ENCODE measurements around the gene CREB5. TPM values are rescaled to one million over a fixed set of nuclear protein-coding genes. Genes with fewer than 3 reads are reported as not detected.

CREB5 gene
- total RNA-seq, 2 donors from 2014 or later, result 0.53 to 2.6 TPM

- H3K36me3 Mint-ChIP-seq (ENCODE audit: low read depth), result no peaks in the 10 kb centered on the region
- Histone ChIP-seq H3K27ac (ENCODE audit: low read depth, low read length) (no peak overlapping the region), H3K9ac (ENCODE audit: extremely low read depth, low read length, poor library complexity, severe bottlenecking) (no peak overlapping the region), H3K27me3 (ENCODE audit: control insufficient read depth, insufficient read depth, low read length, poor library complexity, severe bottlenecking) (peaks cover 5% of the 10 kb centered on the region), H3K36me3 (ENCODE audit: control insufficient read depth, insufficient read depth, low read length) (no peaks in the 10 kb centered on the region), H3K4me3 (ENCODE audit: low read length) (no peak overlapping the region), H3K9me3 (ENCODE audit: control insufficient read depth, low read length) (no peaks in the 10 kb centered on the region), H3K4me1 (ENCODE audit: control insufficient read depth, insufficient read depth, low read length) (no peaks in the 10 kb centered on the region)
- H3K4me3 Mint-ChIP-seq, result no peak overlapping the region
- H3K4me1 Mint-ChIP-seq, result peaks cover 9% of the 10 kb centered on the region
- H3K27ac Mint-ChIP-seq, result no peak overlapping the region
- H3K27me3 Mint-ChIP-seq (ENCODE audit: insufficient read depth), result peaks cover 3% of the 10 kb centered on the region
- WGBS, 2 experiments (ENCODE audit: insufficient coverage in 1 of 2, insufficient read length in 1 of 2), result 87% methylated on average over 5 to 6 of the region's 6 CpGs
- H3K9me3 Mint-ChIP-seq, result no peaks in the 10 kb centered on the region
- TF ChIP-seq CTCF (conservative IDR thresholded peaks at IDR 0.05), result no peak
- DNase-seq, result no peak
These were observed 209.1 kb downstream of the CREB5 start for GRCh38 chr7:28621369-28621841.

GRCh38 chr7:28623105-28623730 lies 210.9 kb downstream of the CREB5 start:
- Histone ChIP-seq H3K4me3 (ENCODE audit: low read length) (no peak overlapping the region), H3K27ac (ENCODE audit: low read depth, low read length) (no peak overlapping the region), H3K4me1 (ENCODE audit: control insufficient read depth, insufficient read depth, low read length) (no peaks in the 10 kb centered on the region), H3K9ac (ENCODE audit: extremely low read depth, low read length, poor library complexity, severe bottlenecking) (no peak overlapping the region), H3K9me3 (ENCODE audit: control insufficient read depth, low read length) (no peaks in the 10 kb centered on the region), H3K27me3 (ENCODE audit: control insufficient read depth, insufficient read depth, low read length, poor library complexity, severe bottlenecking) (peaks cover 5% of the 10 kb centered on the region), H3K36me3 (ENCODE audit: control insufficient read depth, insufficient read depth, low read length) (no peaks in the 10 kb centered on the region)
- H3K9me3 Mint-ChIP-seq, result no peaks in the 10 kb centered on the region
- no peak for TF ChIP-seq CTCF (conservative IDR thresholded peaks at IDR 0.05)
- no peaks in the 10 kb centered on the region for H3K36me3 Mint-ChIP-seq (ENCODE audit: low read depth)
- WGBS, 2 experiments (ENCODE audit: insufficient coverage in 1 of 2, insufficient read length in 1 of 2), result 93 to 95% methylated on average over 4 to 5 of the region's 5 CpGs
- H3K4me3 Mint-ChIP-seq, result no peak overlapping the region
- H3K27ac Mint-ChIP-seq, result no peak overlapping the region
- no peak for DNase-seq
- peaks cover 3% of the 10 kb centered on the region for H3K27me3 Mint-ChIP-seq (ENCODE audit: insufficient read depth)
- H3K4me1 Mint-ChIP-seq, result peaks cover 12% of the 10 kb centered on the region

- H3K36me3 Mint-ChIP-seq (ENCODE audit: low read depth), result no peaks in the 10 kb centered on the region
- peaks cover 5% of the 10 kb centered on the region for H3K27me3 ChIP-seq (ENCODE audit: control insufficient read depth, insufficient read depth, low read length, poor library complexity, severe bottlenecking)
- TF ChIP-seq CTCF (conservative IDR thresholded peaks at IDR 0.05), result peak; percentile 64
- H3K27ac ChIP-seq (ENCODE audit: low read depth, low read length), result no peak overlapping the region
- H3K9ac ChIP-seq (ENCODE audit: extremely low read depth, low read length, poor library complexity, severe bottlenecking), result no peak overlapping the region
- WGBS, 2 experiments (ENCODE audit: insufficient coverage in 1 of 2, insufficient read length in 1 of 2), result 67 to 86% methylated on average over 5 of the region's 5 CpGs
- no peaks in the 10 kb centered on the region for H3K9me3 ChIP-seq (ENCODE audit: control insufficient read depth, low read length)
- H3K9me3 Mint-ChIP-seq, result no peaks in the 10 kb centered on the region
- H3K36me3 ChIP-seq (ENCODE audit: control insufficient read depth, insufficient read depth, low read length), result no peaks in the 10 kb centered on the region
- H3K27me3 Mint-ChIP-seq (ENCODE audit: insufficient read depth), result peaks cover 3% of the 10 kb centered on the region
- peaks cover 12% of the 10 kb centered on the region for H3K4me1 Mint-ChIP-seq
- DNase-seq, result no peak
- no peak overlapping the region for H3K27ac Mint-ChIP-seq
- no peak overlapping the region for H3K4me3 ChIP-seq (ENCODE audit: low read length)
- H3K4me3 Mint-ChIP-seq, result no peak overlapping the region
- no peaks in the 10 kb centered on the region for H3K4me1 ChIP-seq (ENCODE audit: control insufficient read depth, insufficient read depth, low read length)
These were observed 211.5 kb downstream of the CREB5 start for GRCh38 chr7:28623863-28624262.
